ES-I3 (cell line): ENCODE results near the gene ADRA2B.

Experiments used
- H3K36me3 ChIP-seq: 2 replicates; pipeline ENCODE4 v1.6.1; 2013; ENCODE audit warnings: mild to moderate bottlenecking, low read length, control low read depth, moderate library complexity; ENCODE audit not compliant: insufficient read depth
- H3K4me1 ChIP-seq: 2 replicates; pipeline ENCODE4 v1.6.1; 2013; ENCODE audit warnings: mild to moderate bottlenecking, control low read depth, low read length; ENCODE audit not compliant: insufficient read depth
- H3K9ac ChIP-seq: 2 replicates; pipeline ENCODE4 v1.6.1; 2013; ENCODE audit warnings: low read depth, mild to moderate bottlenecking, low read length, moderate library complexity
- H3K9me3 ChIP-seq: 2 replicates; pipeline ENCODE4 v1.6.1; 2013; ENCODE audit warnings: mild to moderate bottlenecking, low read length, moderate library complexity; ENCODE audit not compliant: control insufficient read depth, insufficient read depth

ADRA2B gene

GRCh38 chr2:96103187-96103601 lies 13.2 kb downstream of the ADRA2B start:
- H3K9ac ChIP-seq, result no peak overlapping the region
- H3K9me3 ChIP-seq, result peaks cover 8% of the 10 kb centered on the region; the same call in 1 of the 2 replicates
- H3K4me1 ChIP-seq, result peaks cover 24% of the 10 kb centered on the region; the same call in 1 of the 2 replicates
- H3K36me3 ChIP-seq, result no peaks in the 10 kb centered on the region; the same call in 1 of the 2 replicates

GRCh38 chr2:96102596-96103186 lies 13.7 kb downstream of the ADRA2B start:
- Histone ChIP-seq H3K4me1 (peaks cover 19% of the 10 kb centered on the region; the same call in 1 of the 2 replicates), H3K9me3 (peaks cover 8% of the 10 kb centered on the region; the same call in 1 of the 2 replicates), H3K9ac (no peak overlapping the region), H3K36me3 (no peaks in the 10 kb centered on the region; the same call in 1 of the 2 replicates)

GRCh38 chr2:96100893-96101304 lies 15.5 kb downstream of the ADRA2B start:
- Histone ChIP-seq H3K36me3 (no peaks in the 10 kb centered on the region; the same call in 1 of the 2 replicates), H3K4me1 (peaks cover 17% of the 10 kb centered on the region; the same call in 1 of the 2 replicates), H3K9me3 (peaks cover 8% of the 10 kb centered on the region; the same call in 1 of the 2 replicates), H3K9ac (no peak overlapping the region)

GRCh38 chr2:96099861-96100798 lies 16.2 kb downstream of the ADRA2B start:
- no peaks in the 10 kb centered on the region; the same call in 1 of the 2 replicates for H3K36me3 ChIP-seq
- H3K4me1 ChIP-seq, result peaks cover 17% of the 10 kb centered on the region; the same call in 1 of the 2 replicates
- no peak overlapping the region for H3K9ac ChIP-seq
- peaks cover 5% of the 10 kb centered on the region; the same call in 1 of the 2 replicates for H3K9me3 ChIP-seq

- H3K9ac ChIP-seq, result no peak overlapping the region
- no peaks in the 10 kb centered on the region for H3K9me3 ChIP-seq
- peaks cover 17% of the 10 kb centered on the region; the same call in 1 of the 2 replicates for H3K4me1 ChIP-seq
- H3K36me3 ChIP-seq, result no peaks in the 10 kb centered on the region; the same call in 1 of the 2 replicates
These were observed 17.3 kb downstream of the ADRA2B start for GRCh38 chr2:96098900-96099590.

- no peaks in the 10 kb centered on the region; the same call in 1 of the 2 replicates for H3K36me3 ChIP-seq
- H3K4me1 ChIP-seq, result peaks cover 14% of the 10 kb centered on the region; the same call in 1 of the 2 replicates
- no peak overlapping the region for H3K9ac ChIP-seq
- 0 out of 2 replicates have a peak, but pooled peaks cover 5% of the 10 kb centered on the region for H3K9me3 ChIP-seq
These were observed 18.2 kb downstream of the ADRA2B start for GRCh38 chr2:96097951-96098823.

- no peak overlapping the region for H3K9ac ChIP-seq
- H3K36me3 ChIP-seq, result no peaks in the 10 kb centered on the region; the same call in 1 of the 2 replicates
- peaks cover 14% of the 10 kb centered on the region; the same call in 1 of the 2 replicates for H3K4me1 ChIP-seq
- H3K9me3 ChIP-seq, result 0 out of 2 replicates have a peak, but pooled peaks cover 5% of the 10 kb centered on the region
These were observed 18.9 kb downstream of the ADRA2B start for GRCh38 chr2:96097441-96097840.

GRCh38 chr2:96095116-96095636 lies 21.2 kb downstream of the ADRA2B start:
- Histone ChIP-seq H3K4me1 (peaks cover 13% of the 10 kb centered on the region), H3K9me3 (0 out of 2 replicates have a peak, but pooled peaks cover 5% of the 10 kb centered on the region), H3K36me3 (no peaks in the 10 kb centered on the region), H3K9ac (no peak overlapping the region)

GRCh38 chr2:96093528-96093927 lies 22.8 kb downstream of the ADRA2B start:
- H3K9ac ChIP-seq, result no peak overlapping the region
- 0 out of 2 replicates have a peak, but pooled peaks cover 5% of the 10 kb centered on the region for H3K9me3 ChIP-seq
- no peaks in the 10 kb centered on the region for H3K36me3 ChIP-seq
- H3K4me1 ChIP-seq, result peaks cover 5% of the 10 kb centered on the region

- Histone ChIP-seq H3K9ac (no peak overlapping the region), H3K9me3 (0 out of 2 replicates have a peak, but pooled peaks cover 5% of the 10 kb centered on the region), H3K36me3 (no peaks in the 10 kb centered on the region), H3K4me1 (peaks cover 5% of the 10 kb centered on the region)
These were observed 23.4 kb downstream of the ADRA2B start for GRCh38 chr2:96092951-96093350.

GRCh38 chr2:96092573-96092877 lies 23.8 kb downstream of the ADRA2B start:
- Histone ChIP-seq H3K9ac (no peak overlapping the region), H3K9me3 (0 out of 2 replicates have a peak, but pooled peaks cover 5% of the 10 kb centered on the region), H3K4me1 (peaks cover 5% of the 10 kb centered on the region)

GRCh38 chr2:96091711-96092572 lies 24.4 kb downstream of the ADRA2B start:
- no peaks in the 10 kb centered on the region for H3K36me3 ChIP-seq
- H3K4me1 ChIP-seq, result peaks cover 5% of the 10 kb centered on the region
- H3K9me3 ChIP-seq, result 0 out of 2 replicates have a peak, but pooled peaks cover 5% of the 10 kb centered on the region

More at GRCh38 chr2:96092573-96092877, 23.8 kb downstream of the ADRA2B start:
- no peaks in the 10 kb centered on the region for H3K36me3 ChIP-seq

More at GRCh38 chr2:96091711-96092572, 24.4 kb downstream of the ADRA2B start:
- no peak overlapping the region for H3K9ac ChIP-seq
